Measurements from ENCODE around the gene CHD9NB.
"Not testable (repeated sequence)": the region's sequence is repeated elsewhere in the genome, so short reads cannot be mapped to it uniquely, and the experiment has no call there.

CHD9NB gene

GRCh38 chr16:53083119-53083518 lies 30.4 kb upstream of the CHD9NB start:
- no peak for DNase-seq

GRCh38 chr16:53082509-53082908 lies 29.8 kb upstream of the CHD9NB start:
- DNase-seq, result no peak

- no peak for DNase-seq
Observed at GRCh38 chr16:53081686-53082407, 29.1 kb upstream of the CHD9NB start.

GRCh38 chr16:53081032-53081424 lies 28.3 kb upstream of the CHD9NB start:
- DNase-seq, result no peak

- no peak for DNase-seq
Observed at GRCh38 chr16:53080345-53081031, 27.8 kb upstream of the CHD9NB start.

- DNase-seq, result no peak
Observed at GRCh38 chr16:53078765-53079485, 26.2 kb upstream of the CHD9NB start.

GRCh38 chr16:53078247-53078646 lies 25.6 kb upstream of the CHD9NB start:
- DNase-seq, result no peak

GRCh38 chr16:53075461-53075860 lies 22.8 kb upstream of the CHD9NB start:
- not testable (repeated sequence) for DNase-seq

- DNase-seq, result not testable (repeated sequence)
Observed at GRCh38 chr16:53074296-53074695, 21.6 kb upstream of the CHD9NB start.

GRCh38 chr16:53073022-53073421 lies 20.3 kb upstream of the CHD9NB start:
- DNase-seq, result no peak

- DNase-seq, result no peak
Observed at GRCh38 chr16:53071748-53072301, 19.1 kb upstream of the CHD9NB start.

GRCh38 chr16:53069772-53070171 lies 17.1 kb upstream of the CHD9NB start:
- no peak for DNase-seq

- DNase-seq, result no peak
Observed at GRCh38 chr16:53068423-53068833, 15.7 kb upstream of the CHD9NB start.

GRCh38 chr16:53067675-53068074 lies 15.0 kb upstream of the CHD9NB start:
- DNase-seq, result no peak

GRCh38 chr16:53065461-53066061 lies 12.9 kb upstream of the CHD9NB start:
- no peak for DNase-seq

GRCh38 chr16:53064081-53064578 lies 11.4 kb upstream of the CHD9NB start:
- DNase-seq, result no peak

- peak in 1 of 2 donors; percentile 9 for DNase-seq
Observed at GRCh38 chr16:53061701-53062159, 9.0 kb upstream of the CHD9NB start.

GRCh38 chr16:53061256-53061655 lies 8.6 kb upstream of the CHD9NB start:
- DNase-seq, result no peak

- DNase-seq, result no peak
Observed at GRCh38 chr16:53059672-53060071, 7.0 kb upstream of the CHD9NB start.

GRCh38 chr16:53058882-53059281 lies 6.2 kb upstream of the CHD9NB start:
- no peak for DNase-seq

- no peak for DNase-seq
Observed at GRCh38 chr16:53058441-53058840, 5.7 kb upstream of the CHD9NB start.

GRCh38 chr16:53057658-53058057 lies 5.0 kb upstream of the CHD9NB start:
- no peak for DNase-seq

- DNase-seq, result no peak
Observed at GRCh38 chr16:53056392-53056881, 3.7 kb upstream of the CHD9NB start.
